Adipocyte (in vitro differentiated cells): ENCODE data around the gene E2F1.

ENCODE experiments used
- DNase-seq: peaks from one replicate; pipeline ENCODE4 v3.0.0-alpha.2; 2015; ENCODE audit warnings: low read depth
- H3K27me3 ChIP-seq: replicated peaks from 2 replicates; pipeline ENCODE4 v1.7.0; 2013; ENCODE audit warnings: mild to moderate bottlenecking, low read length, moderate library complexity; ENCODE audit not compliant: control insufficient read depth, insufficient read depth
- H3K36me3 ChIP-seq: 2 replicates; pipeline ENCODE4 v1.7.0; 2013; ENCODE audit warnings: low read length, mild to moderate bottlenecking, moderate library complexity; ENCODE audit not compliant: control insufficient read depth, insufficient read depth, severe bottlenecking
- H3K4me1 ChIP-seq: 2 replicates; pipeline ENCODE4 v1.7.0; 2013; ENCODE audit warnings: mild to moderate bottlenecking, low read length, moderate library complexity; ENCODE audit not compliant: control insufficient read depth, insufficient read depth
- H3K4me3 ChIP-seq: 2 replicates; pipeline ENCODE4 v1.7.0; 2013; ENCODE audit warnings: mild to moderate bottlenecking, low read length, moderate library complexity
- H3K9ac ChIP-seq: 2 replicates; pipeline ENCODE4 v1.7.0; 2013; ENCODE audit warnings: mild to moderate bottlenecking, low read length, moderate library complexity
- H3K9me3 ChIP-seq: 2 replicates; pipeline ENCODE4 v1.7.0; 2013; ENCODE audit warnings: mild to moderate bottlenecking, low read length, moderate library complexity; ENCODE audit not compliant: control insufficient read depth

The E2F1 gene

DNA sequence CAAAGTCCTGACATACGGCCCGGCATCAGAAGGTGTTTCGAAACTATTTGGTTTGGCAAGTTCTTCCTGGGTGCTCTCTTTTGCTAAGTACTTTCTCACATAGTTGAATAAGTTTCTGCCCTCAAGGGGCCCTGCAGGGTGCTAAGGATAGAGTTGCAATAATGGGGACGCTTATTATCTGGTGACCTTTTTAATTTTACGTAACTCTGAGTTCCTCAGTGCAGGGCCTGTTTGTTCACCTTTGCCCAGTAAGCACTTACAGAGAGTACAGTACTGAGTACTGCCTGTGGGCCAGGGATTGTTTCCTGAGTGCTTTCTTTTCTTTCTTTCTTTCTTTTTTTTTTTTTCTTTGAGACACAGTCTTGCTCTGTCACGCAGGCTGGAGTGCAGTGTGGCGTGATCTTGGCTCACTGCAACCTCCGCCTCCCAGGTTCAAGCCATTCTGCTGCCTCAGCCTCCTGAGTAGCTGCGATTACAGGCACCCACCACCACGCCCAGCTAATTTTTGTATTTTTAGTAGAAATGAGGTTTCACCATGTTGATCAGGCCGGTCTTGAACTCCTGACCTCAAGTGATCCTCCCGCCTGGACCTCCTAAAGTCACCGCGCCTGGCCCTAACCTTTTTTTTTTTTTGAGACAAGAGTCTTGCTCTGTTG, 38.4 kb upstream of the E2F1 start:
- H3K9me3 ChIP-seq, result no peaks in the 10 kb centered on the region

DNA sequence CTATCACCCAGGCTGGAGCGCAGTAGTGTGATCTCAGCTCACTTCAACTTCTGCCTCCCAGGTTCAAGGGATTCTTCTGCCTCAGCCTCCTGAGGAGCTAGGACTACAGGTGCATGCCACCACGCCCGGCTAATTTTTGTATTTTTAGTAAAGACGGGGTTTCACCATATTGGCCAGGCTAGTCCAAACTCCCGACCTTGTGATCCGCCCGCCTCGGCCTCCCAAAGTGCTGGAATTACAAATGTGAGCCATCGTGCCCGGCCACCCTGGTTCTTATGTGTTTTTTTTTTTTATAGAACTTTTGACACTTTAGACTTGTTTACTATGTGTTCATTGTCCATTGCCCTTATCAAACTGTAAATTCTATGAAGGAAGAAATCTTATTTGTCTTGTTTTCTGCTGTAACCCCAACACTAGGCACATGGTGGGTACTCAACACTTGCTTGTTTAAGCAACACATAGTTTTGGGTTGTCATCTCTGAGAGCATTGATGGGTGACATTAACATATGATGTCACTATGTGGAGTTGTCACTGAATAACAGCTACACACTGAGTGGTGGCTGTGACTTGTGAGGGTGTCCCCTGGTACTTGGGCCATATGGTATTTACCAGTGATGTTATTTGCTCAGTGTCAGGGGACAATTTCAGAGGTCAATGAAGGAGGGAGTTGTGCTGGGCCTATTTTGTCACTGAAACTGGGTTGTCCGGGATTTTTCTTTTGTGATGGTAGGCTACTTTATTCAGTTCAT, 35.4 kb upstream of the E2F1 start:
- Histone ChIP-seq H3K27me3 (no peaks in the 10 kb centered on the region), H3K4me1 (peaks cover 15% of the 10 kb centered on the region), H3K4me3 (no peak overlapping the region), H3K36me3 (no peaks in the 10 kb centered on the region), H3K9me3 (no peaks in the 10 kb centered on the region), H3K9ac (no peak overlapping the region)
- DNase-seq, result no peak

More for the DNA sequence above, 38.4 kb upstream of the E2F1 start:
- Histone ChIP-seq H3K4me1 (peaks cover 8% of the 10 kb centered on the region), H3K9ac (no peak overlapping the region), H3K36me3 (no peaks in the 10 kb centered on the region), H3K27me3 (no peaks in the 10 kb centered on the region), H3K4me3 (no peak overlapping the region)
- peak; percentile 8 for DNase-seq

DNA sequence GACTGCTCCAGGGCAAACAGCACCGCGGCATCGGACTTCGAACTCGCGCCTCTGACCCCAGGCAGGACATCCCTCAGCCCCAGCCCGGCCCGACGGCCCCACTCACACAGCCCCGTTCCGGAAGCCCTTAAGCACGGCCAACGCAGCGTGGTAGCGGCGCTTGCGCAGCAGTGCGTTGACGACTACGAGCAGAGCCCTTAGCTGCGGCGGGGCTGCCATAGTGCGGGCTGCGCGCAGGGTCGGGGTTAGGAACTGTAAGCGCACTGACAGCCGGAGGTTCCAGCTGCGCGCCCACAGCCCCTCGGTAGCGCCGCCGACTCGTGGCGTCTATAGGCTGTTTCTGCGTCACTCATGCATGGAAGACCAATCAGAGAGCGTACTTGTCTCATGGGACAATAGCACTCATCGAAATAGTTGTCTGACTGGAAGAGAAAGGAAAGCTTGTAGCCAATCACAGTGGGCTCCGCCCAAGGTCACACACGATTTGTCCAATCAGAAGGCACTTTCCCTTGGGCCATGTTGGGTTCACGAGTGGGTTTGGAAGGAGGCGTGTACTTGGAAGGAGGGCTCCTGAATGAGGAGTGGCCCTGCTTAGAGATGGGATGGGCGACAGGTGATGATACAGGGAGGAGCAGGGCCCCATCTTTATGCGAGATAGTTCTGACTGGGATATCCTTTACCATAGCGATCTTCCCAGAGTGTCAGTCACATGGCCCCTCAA, 34.0 kb upstream of the E2F1 start, which contains the start of gene PXMP4:
Gene PXMP4, minus strand, starts transcription at position 322 of the 721 bp plus-strand sequence. Its CDS starts 103 bp downstream, at position 219.
- no peaks in the 10 kb centered on the region for H3K9me3 ChIP-seq
- peak within 1 kb of the TSS; percentile 89 for H3K9ac ChIP-seq
- no peaks in the 10 kb centered on the region for H3K27me3 ChIP-seq
- peaks cover 15% of the 10 kb centered on the region for H3K4me1 ChIP-seq
- H3K36me3 ChIP-seq, result no peaks in the 10 kb centered on the region
- peak within 1 kb of the TSS; percentile 94 for H3K4me3 ChIP-seq
- DNase-seq, result peak; percentile 91

DNA sequence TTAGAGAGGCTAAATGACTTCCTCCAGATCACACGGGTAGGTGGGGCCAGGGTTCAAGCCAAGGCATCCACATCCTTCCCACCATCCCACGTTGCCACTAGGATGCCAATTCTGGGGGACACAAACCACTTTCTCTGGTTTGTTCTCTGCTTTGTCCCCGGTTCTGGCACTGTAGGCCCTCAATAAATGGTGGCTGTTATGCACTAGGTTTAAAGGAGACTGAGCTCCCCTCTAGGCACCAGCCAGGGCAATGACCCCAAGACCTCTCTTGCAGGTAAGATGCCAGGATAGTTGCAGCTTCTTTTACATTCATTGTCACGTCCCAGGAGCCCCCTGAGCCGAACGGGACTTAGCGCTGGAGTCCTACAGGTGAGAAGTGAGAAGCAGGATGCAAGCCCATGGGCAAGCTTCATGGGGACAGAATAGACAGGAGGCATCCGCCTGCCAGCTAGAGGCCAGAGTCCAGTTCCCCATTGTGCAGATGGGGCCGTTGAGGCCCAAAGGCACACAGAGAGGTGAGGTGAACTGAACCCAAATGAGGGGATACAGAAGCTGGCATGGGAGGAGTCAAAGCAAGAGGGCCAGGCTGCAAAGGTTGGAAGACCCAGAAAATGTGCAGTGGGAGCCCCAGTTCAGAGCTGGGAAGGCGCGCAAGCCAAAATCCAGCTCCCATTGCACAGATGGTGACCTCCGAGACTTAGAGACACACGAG, 33.2 kb upstream of the E2F1 start:
- H3K4me3 ChIP-seq, result peak overlapping the region; percentile 94
- no peaks in the 10 kb centered on the region for H3K27me3 ChIP-seq
- no peaks in the 10 kb centered on the region for H3K9me3 ChIP-seq
- DNase-seq, result no peak
- H3K4me1 ChIP-seq, result peaks cover 13% of the 10 kb centered on the region
- peaks cover 3% of the 10 kb centered on the region for H3K36me3 ChIP-seq
- H3K9ac ChIP-seq, result peak overlapping the region; percentile 89

DNA sequence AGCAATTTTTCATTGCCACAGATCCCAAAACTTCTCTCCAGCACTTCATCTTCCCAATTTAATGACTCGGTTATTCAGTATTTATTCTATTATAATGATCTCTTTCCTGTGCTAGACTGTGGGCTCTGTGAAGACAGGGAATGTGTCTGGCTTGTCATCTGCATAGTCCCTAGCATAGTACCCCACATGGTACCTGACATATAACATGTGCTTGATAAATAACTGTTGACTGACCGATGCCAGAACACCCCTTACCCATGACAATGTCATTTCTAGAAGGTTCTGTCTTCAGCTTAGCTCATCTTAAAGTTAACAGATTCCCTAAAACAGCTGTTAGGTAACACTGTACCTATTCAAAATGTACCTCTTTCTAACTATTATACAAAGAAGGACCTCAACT, 30.3 kb upstream of the E2F1 start:
- H3K4me1 ChIP-seq, result peaks cover 8% of the 10 kb centered on the region
- no peak overlapping the region for H3K4me3 ChIP-seq
- no peaks in the 10 kb centered on the region for H3K27me3 ChIP-seq
- no peak for DNase-seq
- no peaks in the 10 kb centered on the region for H3K9me3 ChIP-seq
- peaks cover 22% of the 10 kb centered on the region for H3K36me3 ChIP-seq
- H3K9ac ChIP-seq, result no peak overlapping the region

DNA sequence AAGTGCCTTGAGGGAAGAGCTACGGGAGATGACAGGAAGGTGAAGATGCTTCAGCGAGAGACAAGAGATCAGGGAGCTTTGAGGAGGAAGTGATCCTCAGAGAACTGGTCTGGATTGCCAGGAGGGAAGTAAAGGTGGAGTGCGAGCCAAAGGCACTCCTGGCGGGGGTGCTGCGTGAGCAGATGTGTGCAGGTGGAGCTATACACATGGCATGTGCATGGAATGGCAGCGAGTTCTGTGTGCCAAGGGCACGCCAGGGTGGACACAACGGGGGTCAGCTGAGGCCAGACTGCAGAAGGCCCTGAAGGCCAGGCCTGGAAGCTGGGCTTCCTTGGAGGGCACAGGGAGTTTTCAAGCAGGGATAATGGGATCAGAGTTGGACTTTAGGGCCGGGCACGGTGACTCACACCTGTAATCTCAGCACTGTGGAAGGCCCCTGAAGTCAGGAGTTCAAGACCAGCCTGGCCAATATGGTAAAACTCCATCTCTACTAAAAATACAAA, 27.7 kb upstream of the E2F1 start:
- Histone ChIP-seq H3K9ac (no peak overlapping the region), H3K4me3 (no peak overlapping the region), H3K9me3 (no peaks in the 10 kb centered on the region), H3K27me3 (no peaks in the 10 kb centered on the region), H3K4me1 (peaks cover 5% of the 10 kb centered on the region), H3K36me3 (peaks cover 28% of the 10 kb centered on the region)
- no peak for DNase-seq

DNA sequence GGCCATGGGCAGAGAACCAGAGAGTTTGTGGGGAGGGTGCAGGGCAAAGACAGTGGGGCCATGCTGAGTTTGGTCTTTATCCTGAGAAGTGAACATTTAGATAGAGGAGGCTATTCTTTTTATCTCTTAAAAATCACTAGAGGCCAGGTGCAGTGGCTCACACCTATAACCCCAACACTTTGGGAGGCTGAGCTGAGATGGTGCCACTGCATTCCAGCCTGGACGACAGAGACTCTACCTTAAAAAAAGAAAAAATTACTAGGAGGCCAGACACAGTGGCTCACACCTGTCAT, 25.2 kb upstream of the E2F1 start:
- H3K27me3 ChIP-seq, result no peaks in the 10 kb centered on the region
- DNase-seq, result no peak
- H3K4me3 ChIP-seq, result no peak overlapping the region
- H3K9ac ChIP-seq, result no peak overlapping the region
- peaks cover 38% of the 10 kb centered on the region for H3K36me3 ChIP-seq
- peaks cover 5% of the 10 kb centered on the region for H3K4me1 ChIP-seq
- H3K9me3 ChIP-seq, result no peaks in the 10 kb centered on the region

DNA sequence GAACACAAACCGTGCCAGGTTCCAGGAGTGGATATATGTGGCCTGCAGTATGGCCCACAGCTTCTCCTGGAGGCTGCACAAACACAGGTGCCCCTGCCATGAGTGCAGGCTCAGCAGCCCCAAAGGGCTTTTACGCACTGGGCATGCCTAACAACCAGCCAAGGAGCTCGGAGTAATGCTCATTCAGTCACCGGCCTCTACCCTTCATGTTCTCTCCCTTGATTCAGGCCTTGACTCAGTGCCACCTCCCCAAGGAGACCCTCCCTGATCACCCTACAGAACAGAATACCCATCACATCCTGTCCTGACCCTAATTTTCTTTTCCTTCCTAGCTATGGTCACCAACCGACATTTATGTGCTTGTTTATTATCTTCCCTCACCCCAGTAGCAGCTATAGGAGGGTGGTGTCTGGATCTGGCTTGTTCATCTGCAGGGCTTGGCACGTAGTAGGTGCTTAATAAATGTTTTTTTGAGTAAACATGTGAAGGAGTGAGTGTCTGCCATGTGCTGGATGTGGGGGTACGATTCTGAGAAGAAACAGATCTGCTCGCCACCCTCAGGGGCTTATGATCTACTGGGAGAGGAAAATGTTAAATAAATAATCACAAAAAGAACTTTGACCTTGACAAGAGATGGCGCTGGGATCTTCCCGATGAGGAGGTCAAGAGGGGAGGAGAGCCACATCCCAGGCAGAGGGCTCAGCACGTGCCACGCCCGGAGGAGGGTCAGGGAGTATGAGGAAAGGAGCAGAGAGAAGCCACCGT, 24.7 kb upstream of the E2F1 start:
- H3K4me1 ChIP-seq, result peaks cover 5% of the 10 kb centered on the region
- H3K36me3 ChIP-seq, result peaks cover 38% of the 10 kb centered on the region
- no peaks in the 10 kb centered on the region for H3K27me3 ChIP-seq
- no peak for DNase-seq
- no peak overlapping the region for H3K9ac ChIP-seq
- H3K4me3 ChIP-seq, result no peak overlapping the region
- no peaks in the 10 kb centered on the region for H3K9me3 ChIP-seq

DNA sequence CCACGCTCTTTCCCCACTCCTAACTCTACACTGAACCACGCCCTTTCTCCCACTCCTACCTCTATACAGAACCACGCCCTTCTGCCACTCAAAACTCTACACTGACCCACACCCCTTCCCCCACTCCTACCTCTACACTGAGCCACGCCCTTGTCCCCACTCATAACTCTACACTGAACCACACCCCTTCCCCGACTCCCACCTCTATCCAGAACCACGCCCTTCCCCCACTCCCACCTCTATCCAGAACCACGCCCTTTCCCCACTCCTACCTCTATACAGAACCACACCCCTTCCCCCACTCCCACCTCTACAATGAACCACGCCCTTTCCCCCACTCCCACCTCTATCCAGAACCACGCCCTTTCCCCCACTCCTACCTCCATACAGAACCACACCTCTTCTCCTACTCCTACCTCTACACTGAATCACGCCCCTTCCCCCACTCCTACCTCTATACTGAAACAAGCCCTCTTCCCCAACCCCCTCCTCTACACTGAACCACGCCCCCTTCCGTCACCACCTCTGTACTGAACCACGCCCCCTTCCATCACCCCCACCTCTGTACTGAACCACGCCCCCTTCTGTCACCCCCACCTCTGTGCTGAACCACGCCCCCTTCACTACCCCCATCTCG, 23.8 kb upstream of the E2F1 start:
- H3K27me3 ChIP-seq, result no peaks in the 10 kb centered on the region
- no peaks in the 10 kb centered on the region for H3K9me3 ChIP-seq
- peaks cover 5% of the 10 kb centered on the region for H3K4me1 ChIP-seq
- peaks cover 38% of the 10 kb centered on the region for H3K36me3 ChIP-seq
- no peak overlapping the region for H3K4me3 ChIP-seq
- no peak overlapping the region for H3K9ac ChIP-seq
- DNase-seq, result no peak

DNA sequence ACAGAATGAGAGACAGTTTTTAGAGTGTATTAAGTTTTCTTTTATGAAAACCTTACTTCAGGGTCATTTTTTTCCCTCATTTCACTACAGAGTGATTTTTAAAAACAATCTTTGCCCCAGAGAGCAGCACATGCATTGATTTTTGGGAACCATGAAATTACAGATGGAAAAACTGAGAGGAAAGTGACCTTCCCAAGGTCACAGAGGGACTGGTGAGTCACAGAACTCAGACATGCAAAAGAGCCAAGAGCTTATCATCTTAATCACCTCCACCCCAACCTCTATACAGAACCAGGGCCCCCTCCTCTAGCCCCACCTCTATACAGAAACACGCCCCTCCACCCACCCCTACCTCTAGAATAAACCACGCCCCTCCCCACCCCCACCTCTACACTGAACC, 23.2 kb upstream of the E2F1 start:
- no peak overlapping the region for H3K9ac ChIP-seq
- DNase-seq, result no peak
- no peaks in the 10 kb centered on the region for H3K27me3 ChIP-seq
- H3K36me3 ChIP-seq, result peaks cover 34% of the 10 kb centered on the region
- peaks cover 5% of the 10 kb centered on the region for H3K4me1 ChIP-seq
- H3K9me3 ChIP-seq, result no peaks in the 10 kb centered on the region
- no peak overlapping the region for H3K4me3 ChIP-seq
